Superior temporal gyrus (tissue), 1 donor: ENCODE measurements around the gene NCOR2.
A peak's percentile ranks its signal among the peaks of the same experiment; 100 is the strongest.

Experiments
- DNase-seq: peaks from one replicate; pipeline ENCODE4 v3.0.0-alpha.2; 2016; ENCODE audit errors: extremely low spot score

The NCOR2 gene

GRCh38 chr12:124577374-124577773, 10.0 kb upstream of the NCOR2 start:
- no peak for DNase-seq

GRCh38 chr12:124576061-124576650, 8.7 kb upstream of the NCOR2 start:
- no peak for DNase-seq

- DNase-seq: no peak
Observed at GRCh38 chr12:124573839-124574786, 6.7 kb upstream of the NCOR2 start.

GRCh38 chr12:124571556-124571955, 4.1 kb upstream of the NCOR2 start:
- DNase-seq: no peak

GRCh38 chr12:124570810-124571209, 3.4 kb upstream of the NCOR2 start:
- DNase-seq: no peak

GRCh38 chr12:124569375-124570148, 2.1 kb upstream of the NCOR2 start:
- no peak for DNase-seq

GRCh38 chr12:124568431-124569374, 1.3 kb upstream of the NCOR2 start:
- peak; percentile 76 for DNase-seq

GRCh38 chr12:124567673-124568373, 411 bp upstream of the NCOR2 start:
- peak; percentile 88 for DNase-seq

GRCh38 chr12:124566161-124566996, 1.0 kb downstream of the NCOR2 start:
- DNase-seq: peak; percentile 89

- no peak for DNase-seq
Observed at GRCh38 chr12:124565656-124566160, 1.7 kb downstream of the NCOR2 start.

- peak; percentile 54 for DNase-seq
Observed at GRCh38 chr12:124564971-124565491, 2.4 kb downstream of the NCOR2 start.

GRCh38 chr12:124564232-124564958, 3.0 kb downstream of the NCOR2 start:
- DNase-seq: no peak

GRCh38 chr12:124563809-124564208, 3.6 kb downstream of the NCOR2 start:
- no peak for DNase-seq

- no peak for DNase-seq
Observed at GRCh38 chr12:124563401-124563800, 4.0 kb downstream of the NCOR2 start.

- DNase-seq: no peak
Observed at GRCh38 chr12:124562796-124563181, 4.6 kb downstream of the NCOR2 start.

GRCh38 chr12:124562018-124562795, 5.2 kb downstream of the NCOR2 start:
- DNase-seq: no peak

GRCh38 chr12:124561231-124561630, 6.2 kb downstream of the NCOR2 start:
- DNase-seq: no peak
